ENCODE results near the gene TPST1.
"Not testable (repeated sequence)": the region's sequence is repeated elsewhere in the genome, so short reads cannot be mapped to it uniquely, and the experiment has no call there.

DNA sequence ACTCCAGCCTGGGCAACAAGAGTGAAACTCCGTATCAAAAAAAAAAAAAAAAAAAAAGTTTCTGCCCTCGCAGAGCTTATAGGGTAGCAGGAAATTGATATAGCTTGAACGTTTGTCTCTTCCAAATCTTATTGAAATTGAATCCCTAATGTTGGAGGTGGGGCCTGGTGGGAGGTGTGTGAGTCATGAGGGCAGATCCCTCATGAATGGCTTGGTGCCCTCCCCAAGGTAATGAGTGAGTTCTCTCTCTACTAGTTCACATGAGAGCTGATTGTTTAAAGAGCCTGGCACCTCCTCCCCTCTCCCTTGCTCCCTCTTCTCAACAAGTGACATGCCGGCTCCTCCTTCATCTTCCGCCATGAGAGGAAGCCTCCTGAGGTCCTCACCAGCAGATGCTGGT, 193.7 kb downstream of the TPST1 start:
- TF ChIP-seq, protein P1, sequence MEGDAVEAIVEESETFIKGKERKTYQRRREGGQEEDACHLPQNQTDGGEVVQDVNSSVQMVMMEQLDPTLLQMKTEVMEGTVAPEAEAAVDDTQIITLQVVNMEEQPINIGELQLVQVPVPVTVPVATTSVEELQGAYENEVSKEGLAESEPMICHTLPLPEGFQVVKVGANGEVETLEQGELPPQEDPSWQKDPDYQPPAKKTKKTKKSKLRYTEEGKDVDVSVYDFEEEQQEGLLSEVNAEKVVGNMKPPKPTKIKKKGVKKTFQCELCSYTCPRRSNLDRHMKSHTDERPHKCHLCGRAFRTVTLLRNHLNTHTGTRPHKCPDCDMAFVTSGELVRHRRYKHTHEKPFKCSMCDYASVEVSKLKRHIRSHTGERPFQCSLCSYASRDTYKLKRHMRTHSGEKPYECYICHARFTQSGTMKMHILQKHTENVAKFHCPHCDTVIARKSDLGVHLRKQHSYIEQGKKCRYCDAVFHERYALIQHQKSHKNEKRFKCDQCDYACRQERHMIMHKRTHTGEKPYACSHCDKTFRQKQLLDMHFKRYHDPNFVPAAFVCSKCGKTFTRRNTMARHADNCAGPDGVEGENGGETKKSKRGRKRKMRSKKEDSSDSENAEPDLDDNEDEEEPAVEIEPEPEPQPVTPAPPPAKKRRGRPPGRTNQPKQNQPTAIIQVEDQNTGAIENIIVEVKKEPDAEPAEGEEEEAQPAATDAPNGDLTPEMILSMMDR (optimal IDR thresholded peaks at IDR 0.05 in 1 of 3, IDR thresholded peaks at IDR 0.05 in 1 of 3, conservative IDR thresholded peaks at IDR 0.05 in 1 of 3; ENCODE audit: extremely low read depth in 1 of 3, insufficient read depth in 2 of 3, low read length in 3 of 3), result not testable (repeated sequence)
- not testable (repeated sequence) for TF ChIP-seq EZH2 (IDR thresholded peaks at IDR 0.05; ENCODE audit: low read length)

All from keratinocyte (primary cell).